HepG2 (cell line): ENCODE data around the gene MXD1. TPM values are rescaled to one million over a fixed set of nuclear protein-coding genes. Genes with fewer than 3 reads are reported as not detected.

Source experiments
- BRD4 ChIP-seq: sonication (generic); formaldehyde crosslinking; IDR thresholded peaks from 2 replicates; pipeline ENCODE4 v1.4.0; 2020; ENCODE audit warnings: missing genetic modification reagents
- CAMTA2 ChIP-seq: sonication (generic); formaldehyde crosslinking; IDR thresholded peaks from 2 replicates; pipeline ENCODE4 v1.4.0; 2020; ENCODE audit warnings: mild to moderate bottlenecking, missing genetic modification reagents, borderline replicate concordance
- GABPA ChIP-seq, 2 experiments: IDR thresholded peaks; 2 replicates each; pipeline ENCODE4 v1.6.1; 2011 to 2016; ENCODE audit warnings: low read depth in 2 of 2, low read length in 1 of 2, missing biosample characterization in 1 of 2, missing genetic modification characterization in 1 of 2
- GATAD1 ChIP-seq: IDR thresholded peaks from 2 replicates; pipeline ENCODE4 v1.6.1; 2016; ENCODE audit warnings: missing genetic modification reagents, missing compliant biosample characterization
- KAT7 ChIP-seq: IDR thresholded peaks from 2 replicates; pipeline ENCODE4 v1.6.1; 2018; ENCODE audit warnings: borderline replicate concordance, missing compliant biosample characterization
- KIAA2018 ChIP-seq: sonication (generic); formaldehyde crosslinking; IDR thresholded peaks from 2 replicates; pipeline ENCODE4 v1.5.0; 2020; ENCODE audit warnings: mild to moderate bottlenecking, missing genetic modification reagents, borderline replicate concordance
- MLLT10 ChIP-seq: sonication (generic); formaldehyde crosslinking; IDR thresholded peaks from 2 replicates; pipeline ENCODE4 v1.4.0; 2020; ENCODE audit warnings: missing genetic modification reagents
- NBN ChIP-seq: fragments of 450-650 bp; conservative IDR thresholded peaks from 2 replicates; pipeline ENCODE4 v1.6.1; 2017
- NPAS2 ChIP-seq: sonication (generic); formaldehyde crosslinking; IDR thresholded peaks from 2 replicates; pipeline ENCODE4 v1.8.0; 2022; ENCODE audit warnings: mild to moderate bottlenecking, missing genetic modification reagents, borderline replicate concordance
- PAX8 ChIP-seq: sonication (generic); formaldehyde crosslinking; IDR thresholded peaks from 2 replicates; pipeline ENCODE4 v1.8.0; 2022; ENCODE audit warnings: mild to moderate bottlenecking, missing genetic modification reagents, borderline replicate concordance
- PLRG1 ChIP-seq: fragments of 450-650 bp; conservative IDR thresholded peaks from 2 replicates; pipeline ENCODE4 v1.6.1; 2016
- SMARCE1 ChIP-seq: fragments of 450-650 bp; IDR thresholded peaks from 2 replicates; pipeline ENCODE4 v1.6.1; 2017; ENCODE audit warnings: borderline replicate concordance
- ZBTB20 ChIP-seq: sonication (generic); formaldehyde crosslinking; IDR thresholded peaks from 2 replicates; pipeline ENCODE4 v1.8.1; 2023; ENCODE audit warnings: missing genetic modification reagents, low read depth, mild to moderate bottlenecking, borderline replicate concordance
- ZBTB21 ChIP-seq: sonication (generic); formaldehyde crosslinking; IDR thresholded peaks from 2 replicates; pipeline ENCODE4 v1.4.0; 2020; ENCODE audit warnings: missing genetic modification reagents
- ZBTB7B ChIP-seq: sonication (generic); formaldehyde crosslinking; IDR thresholded peaks from 2 replicates; pipeline ENCODE4 v1.4.0; 2020; ENCODE audit warnings: missing genetic modification reagents
- ZIK1 ChIP-seq: sonication (generic); formaldehyde crosslinking; IDR thresholded peaks from 2 replicates; pipeline ENCODE4 v1.5.0; 2020; ENCODE audit warnings: mild to moderate bottlenecking, low read depth, missing genetic modification reagents, borderline replicate concordance
- ZMYM4 ChIP-seq: sonication (generic); formaldehyde crosslinking; IDR thresholded peaks from 2 replicates; pipeline ENCODE4 v1.8.1; 2023; ENCODE audit warnings: mild to moderate bottlenecking, missing genetic modification reagents
- ZNF121 ChIP-seq: sonication (generic); formaldehyde crosslinking; IDR thresholded peaks from 2 replicates; pipeline ENCODE4 v1.5.0; 2020; ENCODE audit warnings: mild to moderate bottlenecking, missing genetic modification reagents
- ZNF563 ChIP-seq: sonication (generic); formaldehyde crosslinking; IDR thresholded peaks from 2 replicates; pipeline ENCODE4 v1.8.0; 2022; ENCODE audit warnings: mild to moderate bottlenecking, moderate library complexity, missing genetic modification reagents
- polyA plus RNA-seq, 8 experiments: library from polyadenylated mRNA; depleted of rRNA in 3 of 8; stranded (reverse) in 7 of 8; unstranded in 1 of 8; fragments of >200 nt; fragmentation: Illumina TruSeq in 4 of 8; extraction: Trizol in 4 of 8; gene quantifications; 2 replicates each; pipeline versions ENCODE4 v1.2.1 to v1.2.3, GENCODE V29; 2011 to 2016; ENCODE audit warnings: low read depth in 4 of 8, missing spikeins in 1 of 8, mixed read lengths in 1 of 8; ENCODE audit not compliant: insufficient read depth in 1 of 8
- total RNA-seq, 5 experiments: library from RNA; depleted of rRNA; stranded (reverse); fragments of >200 nt; fragmentation: Illumina TruSeq; extraction: Trizol; gene quantifications; 2 replicates each; pipeline ENCODE4 v1.2.3, GENCODE V29; 2016; ENCODE audit warnings: low read depth in 1 of 5
- TF ChIP-seq, protein P1 (sequence below): sonication (generic); formaldehyde crosslinking; IDR thresholded peaks from 2 replicates; pipeline ENCODE4 v1.4.0; 2020; ENCODE audit warnings: missing genetic modification reagents
- TF ChIP-seq, protein P2 (sequence below): sonication (generic); formaldehyde crosslinking; IDR thresholded peaks from 2 replicates; pipeline ENCODE4 v1.5.0; 2020; ENCODE audit warnings: missing genetic modification reagents, mild to moderate bottlenecking, borderline replicate concordance

The MXD1 gene
- total and polyA plus RNA-seq, 2 of the 13 experiments (the other 11 are each of a cell fraction or from before 2014, with no cell fraction given), result 6.4 to 14.9 TPM

DNA sequence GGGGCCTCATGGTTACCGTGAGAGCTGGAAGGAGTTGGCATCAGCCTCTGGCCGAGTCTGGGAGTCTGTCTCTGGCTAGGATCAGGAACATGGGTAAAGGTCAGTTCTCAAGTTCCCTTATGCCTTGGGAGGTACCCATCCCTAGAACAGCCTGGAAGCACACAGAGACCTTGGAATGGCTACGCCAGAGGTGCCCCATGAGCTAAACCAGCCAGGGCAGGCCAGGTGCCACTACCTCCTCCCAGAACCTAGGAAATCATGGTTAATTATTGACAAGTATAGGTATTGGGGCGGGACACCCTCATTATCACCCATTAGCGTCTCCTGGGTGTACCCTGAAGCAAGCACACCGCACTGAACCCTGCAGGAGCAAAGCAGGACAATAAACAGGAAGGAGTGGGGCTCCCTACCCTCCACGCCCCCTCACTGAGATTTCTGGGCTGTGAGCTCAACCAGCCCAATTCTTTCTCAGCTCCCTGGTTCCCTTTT is 49.5 kb downstream of the MXD1 start (continued):
- TF ChIP-seq ZBTB20 (CRISPR knock-in tag), result no peak
- no peak for TF ChIP-seq NPAS2 (CRISPR knock-in tag)
- 0 out of 2 replicates have a peak, but pooled peaks have one; percentile 3 for TF ChIP-seq ZNF121 (CRISPR knock-in tag)
- TF ChIP-seq KAT7, result no peak
- TF ChIP-seq ZNF563 (CRISPR knock-in tag), result no peak
- TF ChIP-seq NBN, result no peak
- 0 out of 2 replicates have a peak, but pooled peaks have one; percentile 22 for TF ChIP-seq BRD4 (CRISPR knock-in tag)
- no peak for TF ChIP-seq SMARCE1
- no peak for TF ChIP-seq ZIK1 (CRISPR knock-in tag)
- TF ChIP-seq ZBTB21 (CRISPR knock-in tag), result no peak
- no peak for TF ChIP-seq GABPA (IDR thresholded peaks at IDR 0.05; ENCODE audit: low read depth, low read length)
- peak; percentile 32; the same call in 1 of the 2 replicates for TF ChIP-seq GABPA (CRISPR knock-in tag; IDR thresholded peaks at IDR 0.05; ENCODE audit: low read depth)
- TF ChIP-seq PLRG1, result no peak
- TF ChIP-seq, protein P1, sequence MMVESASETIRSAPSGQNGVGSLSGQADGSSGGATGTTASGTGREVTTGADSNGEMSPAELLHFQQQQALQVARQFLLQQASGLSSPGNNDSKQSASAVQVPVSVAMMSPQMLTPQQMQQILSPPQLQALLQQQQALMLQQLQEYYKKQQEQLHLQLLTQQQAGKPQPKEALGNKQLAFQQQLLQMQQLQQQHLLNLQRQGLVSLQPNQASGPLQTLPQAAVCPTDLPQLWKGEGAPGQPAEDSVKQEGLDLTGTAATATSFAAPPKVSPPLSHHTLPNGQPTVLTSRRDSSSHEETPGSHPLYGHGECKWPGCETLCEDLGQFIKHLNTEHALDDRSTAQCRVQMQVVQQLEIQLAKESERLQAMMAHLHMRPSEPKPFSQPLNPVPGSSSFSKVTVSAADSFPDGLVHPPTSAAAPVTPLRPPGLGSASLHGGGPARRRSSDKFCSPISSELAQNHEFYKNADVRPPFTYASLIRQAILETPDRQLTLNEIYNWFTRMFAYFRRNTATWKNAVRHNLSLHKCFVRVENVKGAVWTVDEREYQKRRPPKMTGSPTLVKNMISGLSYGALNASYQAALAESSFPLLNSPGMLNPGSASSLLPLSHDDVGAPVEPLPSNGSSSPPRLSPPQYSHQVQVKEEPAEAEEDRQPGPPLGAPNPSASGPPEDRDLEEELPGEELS (CRISPR knock-in tag), result peak; percentile 80
- TF ChIP-seq, protein P2, sequence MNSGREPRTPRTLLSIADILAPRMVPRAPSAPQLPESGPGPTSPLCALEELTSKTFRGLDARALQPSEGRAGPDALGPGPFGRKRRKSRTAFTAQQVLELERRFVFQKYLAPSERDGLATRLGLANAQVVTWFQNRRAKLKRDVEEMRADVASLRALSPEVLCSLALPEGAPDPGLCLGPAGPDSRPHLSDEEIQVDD (CRISPR knock-in tag), result no peak
- no peak for TF ChIP-seq KIAA2018 (CRISPR knock-in tag)
- no peak for TF ChIP-seq MLLT10
- no peak for TF ChIP-seq CAMTA2
- no peak for TF ChIP-seq PAX8 (CRISPR knock-in tag)
- 0 out of 2 replicates have a peak, but pooled peaks have one; percentile 21 for TF ChIP-seq ZMYM4 (CRISPR knock-in tag)
- TF ChIP-seq ZBTB7B, result no peak; the same call in 1 of the 2 replicates
- no peak for TF ChIP-seq GATAD1 (CRISPR knock-in tag)
